Fibroblast of upper back skin (primary cell): ENCODE data around the gene ARL5A.

ENCODE experiments used
- DNase-seq: peaks from one replicate; pipeline ENCODE4 v3.0.0-alpha.2; 2013

The ARL5A gene

GRCh38 chr2:151761687-151762086 is 66.5 kb downstream of the ARL5A start:
- no peak for DNase-seq

- DNase-seq: no peak
Observed at GRCh38 chr2:151761193-151761592, 67.0 kb downstream of the ARL5A start.

GRCh38 chr2:151760139-151760650 is 68.0 kb downstream of the ARL5A start:
- no peak for DNase-seq

- no peak for DNase-seq
Observed at GRCh38 chr2:151758744-151759143, 69.5 kb downstream of the ARL5A start.

GRCh38 chr2:151757861-151758260 is 70.4 kb downstream of the ARL5A start:
- DNase-seq: no peak

- DNase-seq: no peak
Observed at GRCh38 chr2:151756820-151757219, 71.4 kb downstream of the ARL5A start.

GRCh38 chr2:151754253-151754897 is 73.8 kb downstream of the ARL5A start:
- DNase-seq: no peak

- DNase-seq: no peak
Observed at GRCh38 chr2:151753540-151753939, 74.7 kb downstream of the ARL5A start.
